Thyroid gland (tissue), 4 donors: ENCODE measurements around the gene PSKH1.

Experiments used
- CTCF ChIP-seq, 6 experiments: fragments of 200-600 bp in 3 of 6; fragments of 450-650 bp in 3 of 6; sonication (generic) in 3 of 6; IDR thresholded peaks; one replicate each; pipeline ENCODE4 v1.5.1; 2016 to 2019; ENCODE audit warnings: antibody characterized with exemption in 6 of 6, mild to moderate bottlenecking in 2 of 6, inconsistent platforms in 1 of 6, moderate library complexity in 1 of 6
- POLR2A ChIP-seq, 2 donors: fragments of 450-650 bp; IDR thresholded peaks; one replicate each; pipeline ENCODE4 v1.6.1; 2017; ENCODE audit warnings: antibody characterized with exemption in 2 of 2, mild to moderate bottlenecking in 2 of 2, moderate library complexity in 1 of 2

- no peak for TF ChIP-seq POLR2A (IDR thresholded peaks at IDR 0.05)
- TF ChIP-seq CTCF (IDR thresholded peaks at IDR 0.05) = no peak
Measured at GRCh38 chr16:67926181-67926750, 33.2 kb downstream of the PSKH1 start.
